CD4-positive, alpha-beta T cell treated with Interleukin-17A for 1 hour (primary cell): ENCODE results near the gene VSX1.

ENCODE experiments used
- DNase-seq: peaks from one replicate; pipeline ENCODE4 v3.0.0-alpha.2; 2020

VSX1 gene

GRCh38 chr20:25052255-25053194 is 29.4 kb downstream of the VSX1 start:
- DNase-seq, result no peak

GRCh38 chr20:25051386-25052155 is 30.4 kb downstream of the VSX1 start:
- no peak for DNase-seq

- DNase-seq, result no peak
Measured at GRCh38 chr20:25050501-25051350, 31.2 kb downstream of the VSX1 start.

- DNase-seq, result no peak
Measured at GRCh38 chr20:25050082-25050481, 31.9 kb downstream of the VSX1 start.

GRCh38 chr20:25049261-25050060 is 32.5 kb downstream of the VSX1 start:
- no peak for DNase-seq

GRCh38 chr20:25048519-25048952 is 33.4 kb downstream of the VSX1 start:
- DNase-seq, result no peak

- peak; percentile 32 for DNase-seq
Measured at GRCh38 chr20:25047766-25048165, 34.2 kb downstream of the VSX1 start.

GRCh38 chr20:25046736-25047666 is 34.9 kb downstream of the VSX1 start:
- no peak for DNase-seq

- DNase-seq, result no peak
Measured at GRCh38 chr20:25046181-25046641, 35.7 kb downstream of the VSX1 start.

GRCh38 chr20:25045343-25045712 is 36.6 kb downstream of the VSX1 start:
- no peak for DNase-seq

GRCh38 chr20:25044660-25045342 is 37.1 kb downstream of the VSX1 start:
- DNase-seq, result no peak

- no peak for DNase-seq
Measured at GRCh38 chr20:25044261-25044560, 37.7 kb downstream of the VSX1 start.

GRCh38 chr20:25043499-25044260 is 38.3 kb downstream of the VSX1 start:
- DNase-seq, result no peak

- DNase-seq, result peak; percentile 62
Measured at GRCh38 chr20:25042531-25043498, 39.1 kb downstream of the VSX1 start.

- DNase-seq, result no peak
Measured at GRCh38 chr20:25041813-25042530, 40.0 kb downstream of the VSX1 start.

GRCh38 chr20:25040438-25040831 is 41.5 kb downstream of the VSX1 start:
- no peak for DNase-seq

GRCh38 chr20:25039697-25040437 is 42.1 kb downstream of the VSX1 start:
- no peak for DNase-seq
